ENCODE data around the gene SMG9. TPM values are rescaled to one million over a fixed set of nuclear protein-coding genes. Genes with fewer than 3 reads are reported as not detected.

Gene SMG9
- 8.6 and 9.3 TPM in 2 replicates for total RNA-seq

GRCh38 chr19:43754503-43755255 is at the start of gene SMG9:
Gene SMG9 (minus strand): TSS chr19:43754962. CDS start chr19:43750741, 4,221 bp downstream.

GRCh38 chr19:43802216-43802951 is 47.6 kb upstream of the SMG9 start, which contains the start of gene LYPD5:
Gene LYPD5 (minus strand): TSS chr19:43802447. CDS start chr19:43802380, 67 bp downstream.

GRCh38 chr19:43780706-43781525 is 26.2 kb upstream of the SMG9 start, which contains the start of gene KCNN4:
Gene KCNN4 (minus strand): TSS chr19:43780973. CDS start chr19:43780861, 112 bp downstream.

GRCh38 chr19:43715776-43716175 is 39.0 kb downstream of the SMG9 start, which contains the start of gene IRGC:
Gene IRGC (plus strand): TSS chr19:43716076. CDS start chr19:43718559, 2,483 bp downstream.

Other genes with a start within 250 kb of the SMG9 start
- gene ETHE1, start 227.8 kb downstream of the SMG9 start, total RNA-seq = 118 and 122 TPM in 2 replicates
- gene ZNF575, start 221.8 kb downstream of the SMG9 start, total RNA-seq = 0.29 and 0.66 TPM in 2 replicates
- gene XRCC1, start 179.4 kb downstream of the SMG9 start, total RNA-seq = 13.9 and 21.7 TPM in 2 replicates
- 2.0 and 8.1 TPM in 2 replicates for gene PINLYP, start 179.2 kb downstream of the SMG9 start, total RNA-seq
- gene IRGQ, start 158.8 kb downstream of the SMG9 start, total RNA-seq = 11.4 and 11.8 TPM in 2 replicates
- 9.3 and 13.4 TPM in 2 replicates for gene ZNF576, start 158.4 kb downstream of the SMG9 start, total RNA-seq
- gene SRRM5, start 142.9 kb downstream of the SMG9 start, total RNA-seq = 0.17 TPM in 1 of 2 replicates, not detected in the other
- 27.8 and 50.4 TPM in 2 replicates for gene ZNF428, start 135.3 kb downstream of the SMG9 start, total RNA-seq
- gene CADM4, start 115.1 kb downstream of the SMG9 start, total RNA-seq = 3.8 and 11.6 TPM in 2 replicates
- gene PLAUR, start 84.8 kb downstream of the SMG9 start, total RNA-seq = 62.7 and 90.9 TPM in 2 replicates
- gene IRGC, start 38.9 kb downstream of the SMG9 start, total RNA-seq = under 0.01 TPM in 1 of 2 replicates, not detected in the other
- 1.0 and 2.6 TPM in 2 replicates for gene KCNN4, start 26.0 kb upstream of the SMG9 start, total RNA-seq
- gene LYPD5, start 47.5 kb upstream of the SMG9 start, total RNA-seq = 1.7 TPM in 1 of 2 replicates, not detected in the other
- gene ZNF283, start 72.4 kb upstream of the SMG9 start, total RNA-seq = 12.6 and 16.6 TPM in 2 replicates
- gene ZNF404, start 129.0 kb upstream of the SMG9 start, total RNA-seq = 4.5 and 6.1 TPM in 2 replicates
- gene ZNF45, start 180.3 kb upstream of the SMG9 start, total RNA-seq = 18.8 and 22.7 TPM in 2 replicates
- gene ZNF221, start 196.3 kb upstream of the SMG9 start, total RNA-seq = 12.9 and 20.5 TPM in 2 replicates
- gene ZNF155, start 229.2 kb upstream of the SMG9 start, total RNA-seq = 8.6 and 10.9 TPM in 2 replicates
- gene ZNF230, start 248.0 kb upstream of the SMG9 start, total RNA-seq = 3.8 and 4.8 TPM in 2 replicates